K562 (cell line): ENCODE data around the gene PI4KA. TPM values are rescaled to one million over a fixed set of nuclear protein-coding genes. Genes with fewer than 3 reads are reported as not detected.

ENCODE experiments used
- COPS2 ChIP-seq: fragments of 450-650 bp; conservative IDR thresholded peaks from 2 replicates; pipeline ENCODE4 v1.6.1; 2016; ENCODE audit warnings: mild to moderate bottlenecking, moderate library complexity
- FOXM1 ChIP-seq, 2 experiments: fragments of 450-650 bp in 1 of 2; sonication (generic) in 1 of 2; formaldehyde crosslinking in 1 of 2; IDR thresholded peaks; 2 replicates each; pipeline versions ENCODE4 v1.6.1 to v1.9.0; 2017 to 2022; ENCODE audit warnings: low read depth in 2 of 2, mild to moderate bottlenecking in 2 of 2, missing genetic modification reagents in 1 of 2, moderate library complexity in 1 of 2
- GATAD2A ChIP-seq: fragments of 450-650 bp; IDR thresholded peaks from 2 replicates; pipeline ENCODE4 v1.6.1; 2017
- HDAC1 ChIP-seq, 2 experiments: fragments of 450-650 bp; IDR thresholded peaks; 2 replicates each; pipeline ENCODE4 v1.6.1; 2016 to 2017; ENCODE audit warnings: inconsistent platforms in 1 of 2, mild to moderate bottlenecking in 1 of 2, moderate library complexity in 1 of 2
- HDAC2 ChIP-seq: fragments of 450-650 bp; IDR thresholded peaks from 2 replicates; pipeline ENCODE4 v1.6.1; 2016; ENCODE audit warnings: mild to moderate bottlenecking
- JUND ChIP-seq, 2 experiments: IDR thresholded peaks; 2 replicates in 1 of 2; 3 replicates in 1 of 2; pipeline ENCODE4 v1.6.1; 2011; ENCODE audit warnings: borderline replicate concordance in 2 of 2, low read depth in 2 of 2, low read length in 2 of 2, improper control_type of control experiment in 1 of 2, missing biosample characterization in 1 of 2, missing genetic modification characterization in 1 of 2, missing genetic modification reagents in 1 of 2
- NR2C2 ChIP-seq, 2 experiments: fragments of 200-800 bp in 1 of 2; sonication (Bioruptor generic) in 1 of 2; sonication (generic) in 1 of 2; formaldehyde crosslinking in 1 of 2; IDR thresholded peaks; 2 replicates each; pipeline versions ENCODE4 v1.6.1 to v1.8.0; 2016 to 2022; ENCODE audit warnings: mild to moderate bottlenecking in 1 of 2, missing compliant biosample characterization in 1 of 2, missing genetic modification characterization in 1 of 2, missing genetic modification reagents in 1 of 2
- PRDM10 ChIP-seq: fragments of 450-650 bp; IDR thresholded peaks from 2 replicates; pipeline ENCODE4 v1.6.1; 2018; ENCODE audit not compliant: partially characterized antibody
- SIX5 ChIP-seq, 2 experiments: IDR thresholded peaks; 2 replicates each; pipeline ENCODE4 v1.6.1; 2011; ENCODE audit warnings: low read length in 2 of 2, borderline replicate concordance in 1 of 2, low read depth in 1 of 2, mild to moderate bottlenecking in 1 of 2, moderate library complexity in 1 of 2; ENCODE audit not compliant: insufficient read depth in 1 of 2
- SMARCA4 ChIP-seq: fragments of 450-650 bp; IDR thresholded peaks from 2 replicates; pipeline ENCODE4 v1.6.1; 2016
- TEAD4 ChIP-seq, 2 experiments: sonication (generic) in 1 of 2; formaldehyde crosslinking in 1 of 2; IDR thresholded peaks; 2 replicates each; pipeline versions ENCODE4 v1.6.1 to v1.8.0; 2012 to 2022; ENCODE audit warnings: borderline replicate concordance in 1 of 2, inconsistent platforms in 1 of 2, low read length in 1 of 2, mild to moderate bottlenecking in 1 of 2, missing genetic modification reagents in 1 of 2
- ZNF12 ChIP-seq: sonication (generic); formaldehyde crosslinking; IDR thresholded peaks from 2 replicates; pipeline ENCODE4 v1.4.0; 2020; ENCODE audit warnings: mild to moderate bottlenecking, missing genetic modification reagents
- ZNF511 ChIP-seq: sonication (generic); formaldehyde crosslinking; IDR thresholded peaks from 2 replicates; pipeline ENCODE4 v1.8.0; 2022; ENCODE audit warnings: mild to moderate bottlenecking, missing genetic modification reagents
- polyA plus RNA-seq, 8 experiments: library from polyadenylated mRNA; depleted of rRNA in 4 of 8; stranded (reverse) in 5 of 8; unstranded in 3 of 8; fragments of >200 nt; fragmentation: Nextera tagmentation in 2 of 8; fragmentation: Illumina TruSeq in 1 of 8; extraction: Ambion mirVana in 2 of 8; extraction: Trizol in 1 of 8; gene quantifications; 2 replicates each; pipeline versions ENCODE4 v1.2.1 to v1.2.3, GENCODE V29; 2011 to 2014; ENCODE audit warnings: inconsistent platforms in 1 of 8, missing spikeins in 1 of 8
- total RNA-seq, 7 experiments: library from RNA; depleted of rRNA in 6 of 7; stranded (reverse); fragments of >200 nt in 6 of 7; fragmentation: Illumina TruSeq in 2 of 7; extraction: Trizol in 2 of 7; gene quantifications; 2 replicates each; pipeline versions ENCODE4 v1.2.1 to v1.2.3, GENCODE V29; 2011 to 2021; ENCODE audit warnings: low replicate concordance in 1 of 7
- TF ChIP-seq, protein P1 (sequence below): sonication (generic); formaldehyde crosslinking; IDR thresholded peaks from 2 replicates; pipeline ENCODE4 v1.8.1; 2023; ENCODE audit warnings: mild to moderate bottlenecking, missing genetic modification reagents
- TF ChIP-seq, protein P2 (sequence below), 2 experiments: IDR thresholded peaks in 1 of 2; conservative IDR thresholded peaks in 1 of 2; 2 replicates each; pipeline ENCODE4 v1.6.1; 2016; ENCODE audit warnings: low read depth in 2 of 2, mild to moderate bottlenecking in 1 of 2, missing compliant biosample characterization in 1 of 2, missing genetic modification characterization in 1 of 2, moderate library complexity in 1 of 2

The PI4KA gene
- total and polyA plus RNA-seq, 9 of the 15 experiments (the other 6 are each of a cell fraction or from before 2014, with no cell fraction given), result 7.3 to 187 (median 84.7) TPM

GRCh38 chr22:20750461-20751184 lies 108.0 kb downstream of the PI4KA start (continued):
- TF ChIP-seq FOXM1 (IDR thresholded peaks at IDR 0.05; ENCODE audit: low read depth) (no peak), FOXM1 (CRISPR knock-in tag; IDR thresholded peaks at IDR 0.05; ENCODE audit: low read depth) (0 out of 2 replicates have a peak, but pooled peaks have one; percentile 39), COPS2 (no peak), PRDM10 (peak; percentile 9), ZNF511 (CRISPR knock-in tag) (peak; percentile 17), SIX5 (IDR thresholded peaks at IDR 0.05; ENCODE audit: borderline replicate concordance in 1 of 2, insufficient read depth in 1 of 2, low read depth in 1 of 2, low read length in 2 of 2) (0 out of 4 replicates have a peak, but pooled peaks of 1 of the 2 experiments have one; percentile 15), NR2C2 (CRISPR knock-in tag; IDR thresholded peaks at IDR 0.05) (peak; percentile 80; the same call in 1 of the 2 replicates), NR2C2 (tag; IDR thresholded peaks at IDR 0.05) (no peak), SMARCA4 (0 out of 2 replicates have a peak, but pooled peaks have one; percentile 58), HDAC1 (IDR thresholded peaks at IDR 0.05) (no peak), HDAC2 (no peak), GATAD2A (0 out of 2 replicates have a peak, but pooled peaks have one; percentile 26), ZNF12 (CRISPR knock-in tag) (0 out of 2 replicates have a peak, but pooled peaks have one; percentile 55), TEAD4 (IDR thresholded peaks at IDR 0.05; ENCODE audit: low read length) (no peak), TEAD4 (CRISPR knock-in tag; IDR thresholded peaks at IDR 0.05; ENCODE audit: borderline replicate concordance) (peak; percentile 76; the same call in 1 of the 2 replicates), JUND (IDR thresholded peaks at IDR 0.05; ENCODE audit: borderline replicate concordance, low read depth, low read length) (peak; percentile 92), JUND (tag; IDR thresholded peaks at IDR 0.05; ENCODE audit: borderline replicate concordance, low read depth, low read length) (peak; percentile 87; the same call in 2 of the 3 replicates)
- TF ChIP-seq, protein P1, sequence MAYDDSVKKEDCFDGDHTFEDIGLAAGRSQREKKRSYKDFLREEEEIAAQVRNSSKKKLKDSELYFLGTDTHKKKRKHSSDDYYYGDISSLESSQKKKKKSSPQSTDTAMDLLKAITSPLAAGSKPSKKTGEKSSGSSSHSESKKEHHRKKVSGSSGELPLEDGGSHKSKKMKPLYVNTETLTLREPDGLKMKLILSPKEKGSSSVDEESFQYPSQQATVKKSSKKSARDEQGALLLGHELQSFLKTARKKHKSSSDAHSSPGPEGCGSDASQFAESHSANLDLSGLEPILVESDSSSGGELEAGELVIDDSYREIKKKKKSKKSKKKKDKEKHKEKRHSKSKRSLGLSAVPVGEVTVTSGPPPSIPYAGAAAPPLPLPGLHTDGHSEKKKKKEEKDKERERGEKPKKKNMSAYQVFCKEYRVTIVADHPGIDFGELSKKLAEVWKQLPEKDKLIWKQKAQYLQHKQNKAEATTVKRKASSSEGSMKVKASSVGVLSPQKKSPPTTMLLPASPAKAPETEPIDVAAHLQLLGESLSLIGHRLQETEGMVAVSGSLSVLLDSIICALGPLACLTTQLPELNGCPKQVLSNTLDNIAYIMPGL (CRISPR knock-in tag), result 0 out of 2 replicates have a peak, but pooled peaks have one; percentile 16
- TF ChIP-seq, protein P2, sequence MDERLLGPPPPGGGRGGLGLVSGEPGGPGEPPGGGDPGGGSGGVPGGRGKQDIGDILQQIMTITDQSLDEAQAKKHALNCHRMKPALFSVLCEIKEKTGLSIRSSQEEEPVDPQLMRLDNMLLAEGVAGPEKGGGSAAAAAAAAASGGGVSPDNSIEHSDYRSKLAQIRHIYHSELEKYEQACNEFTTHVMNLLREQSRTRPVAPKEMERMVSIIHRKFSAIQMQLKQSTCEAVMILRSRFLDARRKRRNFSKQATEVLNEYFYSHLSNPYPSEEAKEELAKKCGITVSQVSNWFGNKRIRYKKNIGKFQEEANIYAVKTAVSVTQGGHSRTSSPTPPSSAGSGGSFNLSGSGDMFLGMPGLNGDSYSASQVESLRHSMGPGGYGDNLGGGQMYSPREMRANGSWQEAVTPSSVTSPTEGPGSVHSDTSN (CRISPR knock-in tag; IDR thresholded peaks at IDR 0.05; ENCODE audit: low read depth), result no peak
- TF ChIP-seq, protein P2 (tag; conservative IDR thresholded peaks at IDR 0.05; ENCODE audit: low read depth), result 0 out of 2 replicates have a peak, but pooled peaks have one; percentile 34
